ENCODE results near the gene NUTF2. TPM values are rescaled to one million over a fixed set of nuclear protein-coding genes. Genes with fewer than 3 reads are reported as not detected.

Gene NUTF2
- total and polyA plus RNA-seq, 12 donors: 73.9 to 214 (median 84.1) TPM

DNA sequence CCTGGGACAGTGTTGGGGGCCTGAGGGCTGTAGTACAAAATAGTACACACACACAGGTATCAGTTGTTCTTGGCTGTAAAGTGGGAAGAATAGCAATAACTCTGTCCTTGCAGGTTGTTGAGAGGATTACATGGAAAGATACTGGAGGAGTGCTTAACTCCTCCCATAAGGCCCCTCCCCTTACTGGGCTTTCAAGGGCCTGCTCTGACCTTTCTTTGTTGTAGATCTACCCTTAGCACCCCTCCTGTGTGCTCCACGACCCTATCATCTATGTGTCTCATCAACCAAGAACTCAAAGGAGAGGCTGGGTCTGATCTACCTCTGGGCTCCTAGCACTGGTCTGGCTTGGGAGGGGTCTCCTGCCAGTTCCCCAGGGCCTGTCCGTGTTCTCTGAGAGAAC lies 17.9 kb downstream of the NUTF2 start:
- intact Hi-C loops (cut with DNase I): no loop called here
- ATAC-seq (no peak), DNase-seq (no peak)
- H3K4me1 ChIP-seq: peaks cover 28 to 56% (median 47%) of the 10 kb centered on the region in 9 donors
- peaks cover 0 to 67% (median 33%) of the 10 kb centered on the region in 9 donors for H3K36me3 ChIP-seq
- H3K27ac ChIP-seq: peak overlapping the region in 6 of 10 donors; percentile 87 to 92 (median 90)
- no peaks in the 10 kb centered on the region for H3K27me3 ChIP-seq
- no peaks in the 10 kb centered on the region for H3K9me3 ChIP-seq
- WGBS, 2 donors: 86 to 89% methylated on average over 2 of the region's 2 CpGs
- TF ChIP-seq CTCF (IDR thresholded peaks at IDR 0.05): no peak
- H3K4me3 ChIP-seq: no peak overlapping the region

DNA sequence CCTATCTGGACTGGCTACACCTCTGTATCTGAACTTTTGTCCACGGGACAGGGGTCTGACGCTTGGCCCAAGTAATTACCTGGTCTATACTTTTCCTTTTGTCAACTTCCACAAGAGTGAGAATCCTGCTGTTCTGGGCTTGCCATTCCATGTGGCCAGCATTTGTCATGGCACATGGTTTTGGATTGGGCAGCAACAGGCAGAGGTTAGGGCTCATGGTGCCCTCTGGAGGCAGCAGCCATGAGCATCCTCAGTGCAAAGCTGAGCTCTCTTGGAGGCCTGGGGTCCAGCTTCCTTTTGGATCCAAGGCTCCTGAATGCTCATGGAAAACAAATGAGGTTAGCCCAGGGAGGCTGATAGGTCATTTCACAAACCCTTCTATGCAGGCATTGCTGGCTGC lies 18.6 kb downstream of the NUTF2 start:
- 90 to 94% methylated on average over 2 of the region's 2 CpGs for WGBS, 2 donors
- intact Hi-C loops (cut with DNase I): no loop called here
- no peak for DNase-seq
- H3K4me1 ChIP-seq: peaks cover 28 to 50% (median 45%) of the 10 kb centered on the region in 9 donors
- H3K27me3 ChIP-seq: no peaks in the 10 kb centered on the region
- H3K27ac ChIP-seq: peak overlapping the region in 2 of 10 donors; percentile 26 to 92
- ATAC-seq: no peak
- no peak overlapping the region for H3K4me3 ChIP-seq
- no peaks in the 10 kb centered on the region for H3K9me3 ChIP-seq
- TF ChIP-seq CTCF (IDR thresholded peaks at IDR 0.05): peak in 7 of 9 donors; percentile 11 to 52 (median 41)
- peaks cover 0 to 71% (median 40%) of the 10 kb centered on the region in 9 donors for H3K36me3 ChIP-seq

DNA sequence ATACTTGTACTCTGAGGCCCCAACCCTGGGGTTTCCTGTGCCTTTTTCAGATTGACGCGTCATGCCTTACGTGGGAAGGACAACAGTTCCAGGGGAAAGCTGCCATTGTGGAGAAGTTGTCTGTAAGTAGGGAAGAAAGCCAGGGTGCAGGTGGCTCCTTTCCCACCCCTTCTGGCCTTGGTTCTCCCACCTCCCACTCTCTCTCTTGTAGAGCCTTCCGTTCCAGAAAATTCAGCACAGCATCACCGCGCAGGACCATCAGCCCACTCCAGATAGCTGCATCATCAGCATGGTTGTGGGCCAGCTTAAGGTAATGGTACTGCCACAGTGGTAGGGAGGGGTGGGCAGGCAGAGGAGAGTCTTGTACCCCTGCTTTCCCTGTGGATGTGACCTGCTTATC lies 21.6 kb downstream of the NUTF2 start:
- ATAC-seq (no peak), DNase-seq (no peak)
- Histone ChIP-seq H3K27me3 (no peaks in the 10 kb centered on the region), H3K9me3 (no peaks in the 10 kb centered on the region), H3K36me3 (peaks cover 0 to 73% (median 52%) of the 10 kb centered on the region in 9 donors), H3K4me1 (peaks cover 12 to 29% (median 24%) of the 10 kb centered on the region in 9 donors), H3K27ac (no peak overlapping the region), H3K4me3 (no peak overlapping the region)
- intact Hi-C loops (cut with DNase I): no loop called here
- 94 to 96% methylated on average over 6 of the region's 6 CpGs for WGBS, 2 donors
- no peak for TF ChIP-seq CTCF (IDR thresholded peaks at IDR 0.05)

DNA sequence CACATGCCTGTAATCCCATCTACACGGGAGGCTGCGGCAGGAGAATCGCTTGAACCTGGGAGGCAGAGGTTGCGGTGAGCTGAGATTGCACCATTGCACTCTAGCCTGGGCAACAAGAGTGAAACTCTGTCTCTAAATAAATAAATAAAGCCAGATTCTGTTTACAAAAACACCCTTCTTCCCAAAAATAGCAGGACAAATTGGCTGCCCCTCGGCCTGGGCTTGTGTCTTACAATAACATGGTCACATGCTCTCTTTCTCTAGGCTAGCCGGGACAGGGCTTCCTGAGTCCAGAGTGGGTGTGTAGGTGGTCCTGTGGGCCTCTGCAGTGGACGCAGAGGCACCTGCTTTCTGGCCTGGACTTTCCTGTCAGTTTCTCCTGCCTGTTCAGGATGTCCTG lies 22.9 kb downstream of the NUTF2 start:
- no peaks in the 10 kb centered on the region for H3K27me3 ChIP-seq
- no peak for ATAC-seq
- TF ChIP-seq CTCF (IDR thresholded peaks at IDR 0.05): no peak

More for the DNA sequence above, 22.9 kb downstream of the NUTF2 start:
- intact Hi-C loops (cut with DNase I): loop anchor here in 1 of 10 donors (2.0 kb wide), 1 partner anchor 55 kb away; no protein-coding TSS in a partner anchor
- no peaks in the 10 kb centered on the region for H3K9me3 ChIP-seq
- no peak overlapping the region for H3K4me3 ChIP-seq
- WGBS, 2 donors: 82 to 85% methylated on average over 7 of the region's 7 CpGs
- H3K36me3 ChIP-seq: peaks cover 0 to 73% (median 52%) of the 10 kb centered on the region in 9 donors
- no peak overlapping the region for H3K27ac ChIP-seq
- H3K4me1 ChIP-seq: peaks cover 12 to 27% (median 24%) of the 10 kb centered on the region in 9 donors
- no peak for DNase-seq
